NCI-H146 treated with DMSO at 0.1 percent for 48 hours (cell line): ENCODE data around the gene CHAF1A.

Source experiments
- DNase-seq: peaks from one replicate; lab custom pipeline; 2025; ENCODE audit not compliant: unreplicated experiment; lab: John Stamatoyannopoulos, UW

CHAF1A gene

DNA sequence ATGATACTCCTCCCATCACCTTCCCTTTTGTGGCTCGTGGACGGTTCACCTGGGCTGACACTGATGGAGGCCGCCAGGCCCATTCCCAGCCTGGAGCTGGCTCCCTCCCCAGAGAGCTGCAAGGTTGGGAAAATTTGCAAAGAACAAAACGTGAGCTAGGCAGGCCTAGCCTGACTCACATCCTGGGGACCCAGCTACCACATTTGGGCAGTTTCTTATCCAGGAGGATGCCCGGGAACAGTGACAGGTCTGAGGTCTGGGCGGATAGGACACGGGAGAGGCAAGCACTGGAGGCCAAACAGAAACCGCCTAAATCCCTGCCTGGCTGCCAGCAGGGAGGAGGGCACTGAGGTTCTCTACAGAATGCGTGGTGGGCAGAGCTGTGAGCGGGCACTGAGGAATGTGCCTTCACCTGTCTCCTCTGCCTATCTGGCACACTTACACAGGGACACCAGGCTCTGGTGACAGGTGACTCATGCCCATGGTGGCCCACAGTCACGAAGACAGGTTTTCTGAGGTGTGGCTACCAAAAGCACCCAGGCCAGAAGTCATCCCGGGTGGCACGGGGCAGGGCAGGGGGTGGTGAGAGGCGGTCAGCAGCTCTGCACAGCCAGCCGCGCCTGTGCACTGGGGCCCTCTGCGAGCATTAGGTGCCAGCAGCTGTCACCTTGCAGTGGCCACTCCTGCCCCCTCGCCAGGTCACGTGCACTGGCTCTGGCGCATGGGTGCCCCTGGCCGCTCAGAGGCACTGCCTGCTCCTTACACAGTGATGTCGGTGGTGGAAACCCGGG is 25.3 kb upstream of the CHAF1A start:
- DNase-seq, result no peak

DNA sequence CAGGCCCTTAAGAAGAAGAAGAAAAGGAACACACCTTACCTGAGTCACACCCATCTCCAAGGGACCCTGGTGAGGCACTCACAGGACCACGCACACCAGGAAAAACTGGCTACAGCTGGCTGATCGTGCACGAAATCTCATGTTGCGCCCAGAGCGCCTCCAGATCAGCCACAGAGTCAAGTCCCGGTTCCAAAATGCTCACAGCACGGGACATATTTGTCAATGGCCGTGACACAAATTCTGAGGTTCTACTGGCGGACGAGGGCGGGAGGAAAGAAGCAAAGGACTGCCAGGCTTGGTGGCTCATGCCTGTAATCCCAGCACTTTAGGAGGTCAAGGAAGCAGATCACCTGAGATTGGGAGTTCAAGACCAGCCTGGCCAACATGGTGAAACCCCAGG is 23.6 kb upstream of the CHAF1A start:
- no peak for DNase-seq

DNA sequence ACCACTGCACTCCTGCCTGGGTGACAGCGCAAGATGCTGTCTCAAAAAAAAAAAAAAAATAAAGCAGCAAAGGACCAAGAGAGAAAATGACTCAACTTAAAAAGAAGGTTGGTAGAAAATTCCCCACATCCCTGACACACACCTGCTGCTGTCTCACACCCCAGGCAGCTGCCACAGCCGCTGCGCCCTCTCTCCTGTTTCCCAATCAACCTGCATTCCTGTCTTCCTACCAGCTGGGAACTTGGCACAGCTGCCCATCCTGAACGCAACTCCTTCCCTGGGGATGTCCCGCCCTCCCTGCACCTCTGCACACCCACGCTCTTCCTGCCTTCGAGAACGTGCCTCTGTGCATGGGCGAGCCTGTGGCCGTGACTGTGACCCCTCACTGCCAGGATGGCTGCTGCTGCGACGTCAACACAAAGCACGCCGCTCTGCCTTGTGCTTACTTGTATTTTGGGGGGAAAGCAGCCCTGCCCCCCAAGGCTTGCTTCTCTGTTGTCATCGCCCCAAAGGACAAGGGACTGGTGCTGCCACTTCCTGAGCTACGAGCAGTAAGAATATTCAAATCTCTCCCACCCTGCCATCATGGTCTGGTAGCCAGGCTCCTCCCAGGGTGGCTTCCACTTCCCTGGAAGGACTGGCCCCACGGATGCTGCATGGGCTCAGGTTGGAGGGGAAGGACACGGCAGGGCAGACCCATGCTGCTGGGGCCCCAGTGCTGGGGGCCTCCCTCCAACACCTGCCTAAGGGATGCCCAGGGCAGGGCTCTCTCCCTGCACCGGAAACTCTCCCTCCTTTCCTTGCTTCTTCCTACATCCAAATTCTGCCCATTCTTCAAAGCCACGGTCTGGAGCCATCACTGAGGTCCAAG is 22.8 kb upstream of the CHAF1A start:
- DNase-seq, result no peak

DNA sequence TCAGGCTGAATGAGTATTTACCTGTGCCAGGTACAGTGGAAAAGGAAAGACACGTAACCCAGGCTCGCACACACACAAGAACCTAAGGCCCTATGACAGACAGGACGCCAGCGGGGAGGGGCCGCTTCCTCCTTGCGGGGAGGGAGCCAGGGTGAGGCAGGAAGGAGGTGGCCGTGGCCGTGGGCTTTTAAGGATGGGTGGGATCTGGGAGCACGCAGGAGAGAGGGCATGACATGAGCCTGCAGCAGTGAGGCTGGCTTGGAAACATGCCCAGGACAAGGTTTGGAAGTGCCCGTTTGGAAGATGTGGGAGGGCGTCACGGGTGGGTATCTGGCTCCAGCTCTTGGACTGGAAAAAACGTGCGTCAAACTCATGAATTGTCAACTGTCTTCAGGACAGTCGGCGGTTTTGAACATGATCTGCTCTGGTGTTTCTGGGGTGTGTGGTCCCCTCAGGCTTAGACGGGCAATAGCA is 22.1 kb upstream of the CHAF1A start:
- DNase-seq, result no peak

DNA sequence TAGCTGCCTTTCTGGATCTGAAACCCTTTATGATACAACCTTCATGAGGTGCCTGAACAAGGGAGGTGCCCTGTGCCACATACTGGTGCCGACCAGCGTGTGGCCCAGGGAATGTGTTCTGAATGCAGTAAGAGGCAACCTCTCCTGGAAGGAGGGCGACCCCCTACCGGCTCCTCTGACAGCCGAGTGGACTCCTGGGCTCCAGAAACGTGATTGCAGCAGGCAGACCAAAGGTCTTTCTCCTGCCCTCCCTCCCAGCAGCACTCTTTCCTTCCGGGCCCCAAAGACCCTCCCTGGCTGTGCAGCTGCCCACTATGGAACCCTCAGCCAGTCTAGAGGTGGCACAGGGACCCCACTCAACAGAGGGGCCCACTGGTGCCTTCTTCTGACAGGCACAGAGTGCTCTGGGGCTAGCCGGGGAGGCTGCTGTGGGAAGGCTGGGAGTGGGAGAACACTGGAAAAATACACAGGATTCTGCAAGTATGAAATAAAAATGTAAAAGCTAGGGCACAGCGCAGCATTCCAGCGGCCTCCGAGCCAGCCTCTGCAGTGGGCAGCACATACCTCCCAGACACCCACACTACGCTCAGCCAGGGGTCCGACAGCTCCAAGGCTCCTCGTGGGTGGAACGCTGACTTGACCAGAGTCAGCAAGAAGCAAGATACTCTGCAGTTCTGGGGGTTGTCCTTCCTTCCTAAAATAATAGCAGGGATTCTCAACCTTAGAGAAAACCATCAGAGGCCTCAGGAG is 17.0 kb upstream of the CHAF1A start:
- DNase-seq, result no peak

DNA sequence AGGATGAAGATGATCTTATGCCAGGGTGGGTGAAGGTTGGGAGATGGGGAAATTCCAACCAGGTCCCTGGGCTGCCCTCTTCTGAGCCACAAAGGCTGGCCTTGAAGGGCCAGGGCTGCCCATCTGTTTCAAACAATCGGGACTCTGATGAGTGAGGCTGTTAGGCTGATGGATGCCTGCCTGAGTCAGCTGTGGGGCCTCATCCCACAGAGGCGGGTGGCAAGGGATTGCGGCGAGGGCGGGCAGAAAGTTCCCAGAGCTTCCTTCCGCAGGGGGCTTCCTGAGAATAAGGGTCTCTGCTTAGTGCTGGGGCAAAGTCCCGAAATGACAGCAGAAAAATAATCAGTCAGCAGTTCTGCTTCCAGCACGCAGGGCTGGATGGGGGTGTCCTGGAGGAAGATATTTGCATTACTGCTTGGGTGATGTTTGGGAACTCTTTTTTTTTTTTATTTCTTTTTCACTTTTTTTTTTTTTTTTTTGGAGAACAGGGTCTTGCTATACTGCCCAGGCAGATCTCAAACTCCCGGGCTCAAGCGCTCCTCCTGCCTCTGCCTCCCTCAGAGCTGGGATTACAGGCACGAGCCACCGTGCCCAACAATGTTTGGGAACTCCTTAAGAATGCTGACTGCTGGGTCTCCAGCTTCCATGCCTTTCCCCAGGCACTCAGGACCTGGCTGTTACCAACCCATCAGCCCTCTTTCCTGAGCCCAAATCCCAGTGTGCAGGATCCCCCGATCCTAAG is 16.2 kb upstream of the CHAF1A start:
- no peak for DNase-seq

DNA sequence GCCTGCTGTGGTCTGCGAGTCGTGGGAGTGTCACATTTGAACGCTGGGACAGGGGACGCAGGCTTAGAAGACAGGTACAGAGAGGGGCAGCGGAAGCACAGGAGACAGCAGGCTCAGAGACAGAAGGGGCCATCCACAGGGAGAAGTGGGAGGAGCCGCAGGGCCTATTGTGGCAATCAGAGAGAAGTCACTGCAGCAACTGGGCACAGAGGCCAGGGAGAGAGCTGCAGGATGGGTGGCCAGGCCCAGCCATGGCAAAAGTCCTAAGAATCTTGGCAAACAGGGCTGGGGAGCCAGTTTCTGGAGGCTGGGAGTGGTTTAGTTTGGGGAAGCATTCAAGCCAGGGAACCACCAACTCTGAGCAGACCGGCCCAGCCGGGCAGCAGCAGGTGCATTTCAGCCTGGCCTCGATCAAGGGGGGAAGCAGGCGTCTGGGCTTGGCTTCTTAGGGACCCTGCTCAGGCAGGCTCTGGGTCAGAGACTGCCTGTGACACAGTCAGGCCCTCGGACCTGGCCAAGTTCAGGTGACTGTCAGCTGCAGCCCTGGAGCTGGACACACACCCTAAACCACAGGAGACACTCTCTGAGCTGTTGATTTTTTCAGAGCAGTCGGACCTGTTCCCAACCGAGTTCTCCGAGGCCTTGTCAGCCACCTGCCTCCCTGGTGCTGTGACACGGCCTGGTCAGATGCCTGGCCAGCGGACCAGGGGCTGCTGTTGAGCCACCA is 13.9 kb upstream of the CHAF1A start:
- no peak for DNase-seq

DNA sequence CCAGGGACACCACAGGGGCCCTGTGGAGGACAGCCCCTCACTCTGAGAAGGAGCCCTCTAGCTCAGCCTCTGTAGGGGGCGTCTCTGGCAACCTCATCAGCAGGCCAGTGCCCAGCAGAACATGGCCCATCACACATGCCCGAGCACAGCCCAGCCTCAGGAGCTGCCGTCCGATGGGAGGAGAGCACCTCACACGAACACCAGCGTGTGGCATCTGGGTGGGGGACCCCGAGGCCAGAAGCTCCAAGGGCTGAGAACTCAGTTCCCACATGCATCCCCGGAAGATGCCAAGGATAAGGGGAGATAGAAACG is 13.4 kb upstream of the CHAF1A start:
- no peak for DNase-seq

DNA sequence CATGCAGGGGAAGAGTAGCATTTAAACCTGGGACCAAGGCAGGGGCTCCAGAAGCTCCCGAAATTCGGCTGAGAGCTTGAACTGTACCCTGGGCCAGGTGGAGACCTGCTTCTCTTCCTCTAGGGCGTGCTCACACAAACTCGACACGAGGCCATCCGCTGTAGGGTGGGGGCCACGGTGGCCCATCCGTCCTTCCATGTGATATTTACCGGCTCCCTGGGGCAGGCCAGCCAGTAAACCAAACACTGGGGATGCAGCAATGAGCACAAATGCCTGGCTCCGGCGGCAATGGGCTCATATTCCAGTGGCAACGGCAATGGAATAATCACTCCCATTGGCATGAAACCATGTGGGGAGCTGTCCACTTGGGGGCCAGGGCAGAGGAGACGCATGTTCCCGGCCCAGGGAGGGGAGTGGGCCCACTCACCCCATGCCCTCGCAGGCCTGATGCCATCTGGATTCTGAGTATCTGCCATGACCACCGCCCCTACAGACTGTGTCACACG is 12.9 kb upstream of the CHAF1A start:
- DNase-seq, result no peak

DNA sequence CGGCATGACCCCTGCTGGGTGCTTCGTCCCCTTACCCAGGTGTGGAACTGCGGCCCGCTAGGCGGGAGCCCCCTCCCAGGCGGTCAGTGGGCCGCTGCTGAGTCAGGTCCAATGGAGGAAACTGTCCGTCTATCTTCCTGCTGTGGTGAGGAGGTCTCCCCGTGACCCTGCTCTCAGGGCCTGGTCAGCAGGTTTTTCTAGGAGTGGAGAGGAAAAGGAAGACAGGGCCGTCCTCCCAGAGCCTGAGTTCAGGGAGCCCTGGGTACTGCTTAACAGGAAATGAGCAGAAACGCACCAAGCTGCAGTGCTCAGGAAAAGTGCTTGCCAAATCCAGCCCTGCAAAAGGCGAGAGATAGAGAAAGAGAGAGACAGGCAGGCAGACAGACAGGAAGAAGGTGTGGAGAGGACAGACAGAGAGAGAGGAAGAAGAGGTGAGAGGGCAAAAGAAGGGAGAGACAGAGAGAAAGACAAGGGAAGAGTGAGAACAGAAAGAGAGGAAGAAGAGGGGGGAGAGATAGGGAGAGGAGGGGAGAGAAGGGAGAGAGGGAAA is 12.3 kb upstream of the CHAF1A start:
- no peak for DNase-seq

DNA sequence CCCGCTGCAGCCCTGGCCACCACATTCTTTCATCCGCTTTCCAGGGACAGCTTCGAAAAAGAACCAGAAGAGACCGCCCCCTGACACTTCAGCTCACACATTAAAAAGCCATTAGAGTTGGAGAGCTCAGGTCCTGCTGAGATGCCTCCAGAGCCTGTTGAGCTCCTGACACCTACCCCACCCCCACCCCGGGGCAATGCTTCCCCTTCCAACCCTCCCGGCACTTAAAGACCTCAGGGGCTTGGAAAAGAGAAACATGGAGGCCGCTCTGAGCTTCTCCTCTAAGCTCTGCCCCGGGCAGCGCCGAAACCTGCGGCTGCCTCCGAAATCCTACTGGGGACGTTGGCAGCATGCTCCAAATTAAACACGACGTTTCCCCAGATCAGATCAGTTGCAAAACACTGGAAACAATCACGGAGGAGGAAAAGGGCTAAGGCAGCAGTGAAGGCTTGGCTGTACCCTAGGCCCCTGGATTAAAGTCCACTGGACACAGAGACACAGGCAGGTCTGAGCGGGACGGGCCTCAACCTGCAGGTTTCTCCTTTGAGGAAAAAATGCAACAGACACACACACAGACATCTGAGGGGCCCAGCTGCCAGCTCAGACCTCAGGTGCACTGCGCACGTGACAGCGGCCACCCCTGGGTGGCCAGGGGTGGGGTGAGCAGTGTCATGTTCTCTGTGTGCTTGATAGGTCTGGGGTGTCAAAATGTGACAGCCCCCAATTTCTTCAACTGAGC is 11.7 kb upstream of the CHAF1A start:
- DNase-seq, result no peak

DNA sequence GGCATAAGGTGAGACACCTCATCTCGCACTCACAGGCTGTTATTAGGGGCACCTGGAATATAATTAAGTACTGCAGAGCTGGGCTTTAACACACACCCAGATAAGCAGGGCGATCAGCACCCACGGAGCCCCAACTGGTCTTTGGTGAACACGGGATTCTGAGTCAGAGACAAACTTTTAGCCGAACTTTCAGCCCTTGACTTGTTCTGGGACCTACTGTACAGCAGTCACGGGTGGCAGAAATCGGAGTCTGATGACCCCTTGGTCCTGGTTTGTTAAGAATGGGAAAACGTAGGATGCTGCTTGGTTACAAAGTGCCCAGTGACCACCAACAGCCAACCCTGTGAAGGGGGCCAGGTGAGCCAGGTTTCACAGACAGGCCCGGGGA is 11.1 kb upstream of the CHAF1A start:
- no peak for DNase-seq

DNA sequence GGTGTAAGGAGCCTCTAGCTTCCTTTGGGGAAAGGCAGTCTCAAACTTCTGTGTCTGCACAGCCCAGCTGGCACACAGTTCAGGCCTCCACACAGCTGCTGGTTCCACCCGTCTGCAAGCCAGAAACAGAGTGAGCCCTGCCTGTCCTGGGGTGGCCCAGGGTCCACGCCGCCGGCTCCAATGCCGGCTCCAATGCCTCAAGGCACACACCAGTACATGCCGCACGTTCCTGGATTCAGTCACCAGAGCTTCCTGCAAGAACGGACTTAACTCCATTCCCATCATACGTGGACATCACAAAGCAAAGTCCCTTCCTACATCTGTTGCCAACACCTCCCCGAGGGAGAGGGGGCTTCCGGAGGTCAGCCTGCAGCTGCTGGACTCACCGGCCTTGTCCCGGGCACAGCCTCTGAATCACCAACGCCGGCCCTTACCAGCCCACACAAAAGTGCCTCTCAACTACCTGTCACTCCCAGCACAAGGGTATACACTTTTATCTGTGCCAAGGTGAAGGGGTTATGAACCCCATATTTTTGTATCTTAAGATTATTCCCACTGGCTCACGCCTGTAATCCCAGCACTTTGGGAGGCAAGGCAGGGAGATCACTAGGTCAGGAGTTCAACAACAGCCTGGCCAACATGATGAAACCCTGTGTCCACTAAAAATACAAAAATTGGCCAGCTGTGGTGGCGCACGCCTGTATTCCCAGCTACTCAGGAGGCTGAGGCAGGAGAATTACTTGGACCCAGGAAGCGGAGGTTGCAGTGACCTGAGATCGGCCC is 10.5 kb upstream of the CHAF1A start:
- no peak for DNase-seq

DNA sequence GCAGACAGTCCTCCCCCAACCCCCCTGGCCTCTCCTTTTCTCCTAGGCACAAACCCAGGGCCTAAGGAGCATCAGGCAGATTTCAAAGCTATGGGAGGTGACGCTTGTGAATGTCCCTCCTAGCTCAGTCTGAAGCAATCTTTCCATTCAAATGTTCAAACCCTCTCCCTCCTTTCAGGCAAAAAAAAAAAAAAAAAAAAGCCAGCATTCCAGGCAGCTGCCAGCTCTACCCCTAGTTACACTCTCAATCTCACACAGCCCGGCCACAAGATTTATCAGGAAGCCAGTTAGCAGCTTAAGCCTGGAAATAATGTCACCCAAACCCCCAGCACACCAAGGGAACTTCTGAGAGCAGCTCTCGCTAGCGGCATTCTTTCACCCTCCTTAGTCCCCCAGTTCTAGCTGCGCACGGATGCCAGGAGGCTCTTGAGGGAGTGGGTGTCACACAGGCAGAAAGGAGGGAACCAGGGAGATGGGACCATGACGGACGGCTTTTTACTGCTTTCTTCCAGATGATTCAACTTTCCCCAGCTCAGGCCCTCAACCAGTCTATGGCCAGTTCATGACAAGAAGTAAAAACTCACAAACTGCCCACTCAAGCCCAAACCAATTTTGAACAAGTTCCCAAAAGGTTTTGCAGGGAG is 8.4 kb upstream of the CHAF1A start:
- no peak for DNase-seq

DNA sequence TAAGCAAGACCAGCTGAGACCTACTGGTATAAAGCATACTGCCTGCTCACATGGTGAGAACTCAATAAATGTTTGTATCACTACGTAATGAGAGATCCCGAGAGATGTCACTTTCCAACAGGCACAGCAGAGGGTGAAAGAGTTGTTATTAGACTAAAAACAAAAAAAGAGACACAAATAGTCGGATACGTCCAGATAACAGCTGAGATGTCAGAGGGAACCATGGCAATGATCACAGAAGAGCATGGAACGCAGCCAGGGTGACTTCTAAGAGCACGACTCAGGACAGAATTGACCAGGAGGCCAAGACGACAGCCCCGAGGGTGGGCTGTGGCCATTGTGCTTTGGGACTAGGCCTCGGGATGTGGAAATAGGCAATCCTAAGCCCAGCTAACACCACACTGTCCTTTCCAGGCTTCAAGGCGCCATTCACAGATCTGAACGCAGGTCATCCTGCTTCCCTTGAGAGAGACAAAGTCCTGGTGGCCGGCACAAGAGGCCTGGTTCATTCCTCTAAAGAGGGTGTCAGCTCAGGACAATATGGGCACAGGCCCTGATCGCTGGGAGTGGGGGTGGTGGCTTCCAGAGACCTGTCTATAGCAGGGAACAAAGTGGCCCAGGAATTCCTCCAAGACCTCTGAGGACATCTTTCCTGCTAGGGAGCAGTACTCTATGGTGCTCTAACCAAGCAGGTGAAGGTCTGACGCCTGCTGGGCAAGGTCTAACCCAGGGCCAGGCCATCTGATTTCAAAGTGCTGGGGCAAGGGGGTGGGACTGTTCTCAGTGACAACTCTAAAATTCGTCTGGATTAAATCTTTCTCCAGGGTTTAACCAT is 5.3 kb upstream of the CHAF1A start:
- no peak for DNase-seq

DNA sequence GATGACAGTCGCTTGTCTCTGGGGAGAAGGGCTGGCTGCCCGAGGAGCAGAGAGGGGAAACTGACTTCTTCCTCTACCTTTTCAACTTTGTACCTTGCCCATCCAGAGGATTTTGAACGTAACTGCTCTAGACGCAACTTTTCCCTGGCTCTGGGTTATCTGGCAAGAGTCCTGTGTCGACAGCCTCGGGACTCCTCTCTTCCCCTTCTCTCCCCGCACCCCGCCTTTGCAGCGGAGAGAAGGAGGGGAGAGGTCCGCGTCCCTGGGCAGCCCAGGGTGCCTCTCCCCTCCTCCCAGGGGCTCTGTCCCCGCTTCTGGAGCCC is 2.7 kb upstream of the CHAF1A start:
- no peak for DNase-seq
